Measurements from ENCODE around the gene TMEM14C. TPM values are rescaled to one million over a fixed set of nuclear protein-coding genes. Genes with fewer than 3 reads are reported as not detected.

The TMEM14C gene
- total and polyA plus RNA-seq, 5 donors = 102 to 174 (median 114) TPM

- H3K4me1 ChIP-seq (ENCODE audit: control insufficient read depth, insufficient read depth, low read length) = peaks cover 3% of the 10 kb centered on the region
- no peaks in the 10 kb centered on the region for H3K9me3 ChIP-seq (ENCODE audit: control insufficient read depth, low read length)
- ATAC-seq (peak; percentile 54 to 66), DNase-seq (peak in 1 of 3 donors; percentile 33)
- intact Hi-C loops (cut with DNase I) = no loop called here
- H3K27ac ChIP-seq (ENCODE audit: low read length) = no peak overlapping the region
- no peaks in the 10 kb centered on the region for H3K27me3 ChIP-seq (ENCODE audit: control insufficient read depth, insufficient read depth)
- 55% methylated on average over 6 of the region's 6 CpGs for WGBS
- H3K4me3 ChIP-seq (ENCODE audit: low read length) = no peak overlapping the region
Observed at GRCh38 chr6:10759884-10760329, 37.0 kb downstream of the TMEM14C start.

GRCh38 chr6:10763006-10763405 lies 40.1 kb downstream of the TMEM14C start:
- peaks cover 3% of the 10 kb centered on the region for H3K4me1 ChIP-seq (ENCODE audit: control insufficient read depth, insufficient read depth, low read length)
- no peaks in the 10 kb centered on the region for H3K27me3 ChIP-seq (ENCODE audit: control insufficient read depth, insufficient read depth)
- H3K4me3 ChIP-seq (ENCODE audit: low read length) = no peak overlapping the region
- intact Hi-C loops (cut with DNase I) = no loop called here
- H3K9me3 ChIP-seq (ENCODE audit: control insufficient read depth, low read length) = no peaks in the 10 kb centered on the region
- ATAC-seq (no peak), DNase-seq (no peak)
- 83% methylated on average over 2 of the region's 2 CpGs for WGBS
- no peak overlapping the region for H3K27ac ChIP-seq (ENCODE audit: low read length)

- Histone ChIP-seq H3K27me3 (ENCODE audit: control insufficient read depth, insufficient read depth) (no peaks in the 10 kb centered on the region), H3K4me1 (ENCODE audit: control insufficient read depth, insufficient read depth, low read length) (no peaks in the 10 kb centered on the region), H3K4me3 (ENCODE audit: low read length) (no peak overlapping the region), H3K9me3 (ENCODE audit: control insufficient read depth, low read length) (no peaks in the 10 kb centered on the region), H3K27ac (ENCODE audit: low read length) (no peak overlapping the region)
- ATAC-seq = no peak
- no peak for DNase-seq
- intact Hi-C loops (cut with DNase I) = no loop called here
- 86% methylated on average over 3 of the region's 3 CpGs for WGBS
Observed at GRCh38 chr6:10769419-10769818, 46.5 kb downstream of the TMEM14C start.

GRCh38 chr6:10771371-10771894 lies 48.6 kb downstream of the TMEM14C start:
- intact Hi-C loops (cut with DNase I) = no loop called here
- H3K4me3 ChIP-seq (ENCODE audit: low read length) = no peak overlapping the region
- H3K27ac ChIP-seq (ENCODE audit: low read length) = no peak overlapping the region
- ATAC-seq (no peak), DNase-seq (no peak)
- 58% methylated on average over 12 of the region's 12 CpGs for WGBS
- no peaks in the 10 kb centered on the region for H3K4me1 ChIP-seq (ENCODE audit: control insufficient read depth, insufficient read depth, low read length)
- H3K9me3 ChIP-seq (ENCODE audit: control insufficient read depth, low read length) = no peaks in the 10 kb centered on the region
- no peaks in the 10 kb centered on the region for H3K27me3 ChIP-seq (ENCODE audit: control insufficient read depth, insufficient read depth)

- intact Hi-C loops (cut with DNase I) = no loop called here
- 95% methylated on average over 3 of the region's 3 CpGs for WGBS
Observed at GRCh38 chr6:10778230-10778629, 55.4 kb downstream of the TMEM14C start.

GRCh38 chr6:10779076-10779475 lies 56.2 kb downstream of the TMEM14C start:
- no peak overlapping the region for H3K27ac ChIP-seq (ENCODE audit: low read length)
- WGBS = 93% methylated on average over 8 of the region's 8 CpGs
- no peak for ATAC-seq
- DNase-seq = no peak
- no peaks in the 10 kb centered on the region for H3K4me1 ChIP-seq (ENCODE audit: control insufficient read depth, insufficient read depth, low read length)
- H3K27me3 ChIP-seq (ENCODE audit: control insufficient read depth, insufficient read depth) = no peaks in the 10 kb centered on the region
- no peaks in the 10 kb centered on the region for H3K9me3 ChIP-seq (ENCODE audit: control insufficient read depth, low read length)
- intact Hi-C loops (cut with DNase I) = no loop called here
- no peak overlapping the region for H3K4me3 ChIP-seq (ENCODE audit: low read length)

More at GRCh38 chr6:10778230-10778629, 55.4 kb downstream of the TMEM14C start:
- H3K27ac ChIP-seq (ENCODE audit: low read length) = no peak overlapping the region
- H3K9me3 ChIP-seq (ENCODE audit: control insufficient read depth, low read length) = no peaks in the 10 kb centered on the region
- H3K4me1 ChIP-seq (ENCODE audit: control insufficient read depth, insufficient read depth, low read length) = no peaks in the 10 kb centered on the region
- DNase-seq (no peak), ATAC-seq (no peak)
- no peak overlapping the region for H3K4me3 ChIP-seq (ENCODE audit: low read length)
- H3K27me3 ChIP-seq (ENCODE audit: control insufficient read depth, insufficient read depth) = no peaks in the 10 kb centered on the region

Other genes starting within 250 kb of the TMEM14C start
- gene GCNT2, start 201.7 kb upstream of the TMEM14C start, total RNA-seq = 10 to 100 TPM in 1 of 4 donors, 1 to 10 TPM in 3; 5.2 to 10.4 (median 7.7) TPM
- 3.4 TPM for gene GCNT2, start 201.7 kb upstream of the TMEM14C start, polyA plus RNA-seq
- under 1 TPM in 2 of 4 donors, not detected in 2; 0.63 to 0.71 TPM for gene C6orf52, start 28.5 kb upstream of the TMEM14C start, total RNA-seq
- 0.29 TPM for gene C6orf52, start 28.5 kb upstream of the TMEM14C start, polyA plus RNA-seq
- 10 to 100 TPM in 2 of 4 donors, 1 to 10 TPM in 2; 7.7 to 12.1 (median 10.0) TPM for gene PAK1IP1, start 28.1 kb upstream of the TMEM14C start, total RNA-seq
- 9.2 TPM for gene PAK1IP1, start 28.1 kb upstream of the TMEM14C start, polyA plus RNA-seq
- gene TMEM14B, start 24.7 kb downstream of the TMEM14C start, total RNA-seq = 100 to 1,000 TPM in 2 of 4 donors, 10 to 100 TPM in 2; 92.6 to 113 (median 105) TPM
- 141 TPM for gene TMEM14B, start 24.7 kb downstream of the TMEM14C start, polyA plus RNA-seq
- gene MAK, start 115.5 kb downstream of the TMEM14C start, total RNA-seq = under 1 TPM in 3 of 4 donors, not detected in 1; 0.11 to 0.29 (median 0.24) TPM
- 0.14 TPM for gene MAK, start 115.5 kb downstream of the TMEM14C start, polyA plus RNA-seq
- gene GCM2, start 159.0 kb downstream of the TMEM14C start, total RNA-seq = not detected
- not detected for gene GCM2, start 159.0 kb downstream of the TMEM14C start, polyA plus RNA-seq
- gene SYCP2L, start 164.0 kb downstream of the TMEM14C start, total RNA-seq = under 1 TPM; 0.38 to 0.72 (median 0.48) TPM
- gene SYCP2L, start 164.0 kb downstream of the TMEM14C start, polyA plus RNA-seq = 0.48 TPM

Data from right cardiac atrium (tissue), 5 donors.